ENCODE results near the gene MIER2.
"Not testable (repeated sequence)": the region's sequence is repeated elsewhere in the genome, so short reads cannot be mapped to it uniquely, and the experiment has no call there.

Gene MIER2

GRCh38 chr19:281156-281853 lies 63.3 kb downstream of the MIER2 start:
- DNase-seq: no peak

- DNase-seq: no peak
These were observed 64.0 kb downstream of the MIER2 start for GRCh38 chr19:280541-281009.

GRCh38 chr19:279656-280055 lies 64.9 kb downstream of the MIER2 start:
- no peak for DNase-seq

- DNase-seq: no peak
These were observed 65.4 kb downstream of the MIER2 start for GRCh38 chr19:279231-279630.

- no peak for DNase-seq
These were observed 66.9 kb downstream of the MIER2 start for GRCh38 chr19:277581-278165.

- DNase-seq: no peak
These were observed 67.5 kb downstream of the MIER2 start for GRCh38 chr19:277131-277530.

- DNase-seq: no peak
These were observed 68.5 kb downstream of the MIER2 start for GRCh38 chr19:275958-276646.

GRCh38 chr19:275000-275399 lies 69.6 kb downstream of the MIER2 start:
- DNase-seq: no peak

- DNase-seq: no peak
These were observed 71.2 kb downstream of the MIER2 start for GRCh38 chr19:273393-273792.

GRCh38 chr19:271856-272255 lies 72.7 kb downstream of the MIER2 start:
- no peak for DNase-seq

GRCh38 chr19:270766-271318 lies 73.8 kb downstream of the MIER2 start:
- DNase-seq: not testable (repeated sequence)

- DNase-seq: no peak
These were observed 75.4 kb downstream of the MIER2 start for GRCh38 chr19:269241-269640.

GRCh38 chr19:262125-262524 lies 82.5 kb downstream of the MIER2 start:
- DNase-seq: no peak

- DNase-seq: not testable (repeated sequence)
These were observed 87.8 kb downstream of the MIER2 start for GRCh38 chr19:256804-257203.

Measured in SHP77 treated with DMSO at 0.1 percent for 48 hours (cell line).